Activated T-helper 1 cell treated with anti-CD3 and anti-CD28 coated beads, Interleukin-2, amount 50 U/mL, for 16 hours (primary cell): ENCODE results near the gene SDHC.
"Not testable (repeated sequence)": the region's sequence is repeated elsewhere in the genome, so short reads cannot be mapped to it uniquely, and the experiment has no call there.

Source experiments
- DNase-seq, 2 donors: peaks; one replicate each; pipeline ENCODE4 v3.0.0-alpha.2; 2020; ENCODE audit warnings: low read depth in 1 of 2, low spot score in 1 of 2

SDHC gene

GRCh38 chr1:161382214-161383019 lies 68.2 kb downstream of the SDHC start:
- no peak for DNase-seq

DNA sequence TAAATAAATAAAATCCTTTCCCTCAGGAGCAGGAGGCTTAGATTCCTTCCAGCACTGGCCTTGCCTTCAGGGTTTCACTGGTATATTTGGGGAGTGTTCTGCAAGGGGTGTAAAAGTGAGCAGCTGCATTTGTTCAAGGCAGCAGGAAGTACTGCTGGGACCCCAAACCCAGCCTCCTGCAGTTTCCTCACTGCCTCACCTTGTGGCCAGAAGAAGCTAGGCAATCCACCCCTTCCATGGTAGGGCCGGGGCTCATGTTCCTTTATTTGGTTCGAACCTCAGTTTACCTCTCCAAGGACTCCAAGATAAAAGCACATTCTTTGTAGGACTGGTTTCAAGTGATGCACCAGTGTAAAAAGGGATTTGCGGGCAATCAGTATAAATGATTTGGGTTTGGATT lies 74.5 kb downstream of the SDHC start:
- no peak for DNase-seq

DNA sequence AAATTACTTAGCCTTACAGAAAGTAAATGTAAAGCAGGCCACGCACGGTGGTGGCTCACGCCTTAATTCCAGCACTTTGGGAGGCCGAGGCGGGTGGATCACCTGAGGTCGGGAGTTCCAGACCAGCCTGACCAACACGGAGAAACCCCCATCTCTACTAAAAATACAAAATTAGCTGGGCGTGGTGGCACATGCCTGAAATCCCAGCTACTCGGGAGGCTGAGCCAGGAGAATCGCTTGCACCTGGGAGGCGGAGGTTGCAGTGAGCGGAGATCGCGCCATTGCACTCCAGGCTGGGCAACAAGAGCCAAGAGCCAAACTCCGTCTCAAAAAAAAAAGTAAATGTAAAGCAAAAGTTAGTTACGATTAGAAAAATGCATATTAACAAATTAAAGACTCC lies 75.0 kb downstream of the SDHC start:
- DNase-seq: not testable (repeated sequence)

DNA sequence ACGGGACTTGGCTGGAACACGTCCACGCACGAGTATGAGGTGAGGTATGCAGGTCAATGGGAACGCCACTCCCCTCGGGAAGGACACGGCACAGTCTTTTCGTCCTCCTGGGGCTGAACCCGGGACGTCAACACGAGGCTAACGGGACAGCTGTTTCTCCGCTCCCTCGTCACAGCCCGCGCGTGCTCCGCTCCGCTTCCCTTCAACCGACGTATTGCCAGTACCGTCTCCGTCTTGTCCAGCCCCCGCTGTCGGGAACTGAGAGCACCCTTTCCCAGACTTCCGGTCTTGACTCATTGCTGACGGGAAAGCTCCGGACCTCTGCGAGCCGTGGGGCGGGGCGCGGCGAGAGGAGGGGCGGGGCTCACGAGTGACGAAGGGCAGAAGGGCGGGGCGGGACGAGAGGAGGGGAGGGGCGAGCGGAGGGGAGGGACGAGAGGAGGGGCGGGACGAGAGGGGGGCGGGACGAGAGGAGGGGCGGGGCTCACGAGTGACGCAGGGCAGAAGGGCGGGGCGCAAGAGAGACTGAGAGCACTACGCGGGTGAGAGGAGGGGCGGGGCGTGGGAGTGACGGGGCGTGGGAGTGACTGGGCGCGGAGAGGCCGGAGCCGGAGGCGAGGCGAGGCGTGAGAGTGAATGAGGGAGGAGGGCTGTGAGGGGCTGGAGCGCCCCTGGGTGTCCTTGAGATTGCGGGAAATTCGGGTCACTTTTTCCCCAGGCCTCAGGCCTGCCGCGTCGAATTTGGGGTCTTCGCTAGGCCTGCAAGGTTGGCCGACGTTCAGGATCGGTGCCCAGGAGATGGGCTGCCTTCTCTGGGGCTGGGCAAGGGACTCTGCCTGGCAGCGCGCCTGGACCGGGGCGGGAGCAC lies 75.7 kb downstream of the SDHC start:
- DNase-seq: peak; percentile 84 to 91

DNA sequence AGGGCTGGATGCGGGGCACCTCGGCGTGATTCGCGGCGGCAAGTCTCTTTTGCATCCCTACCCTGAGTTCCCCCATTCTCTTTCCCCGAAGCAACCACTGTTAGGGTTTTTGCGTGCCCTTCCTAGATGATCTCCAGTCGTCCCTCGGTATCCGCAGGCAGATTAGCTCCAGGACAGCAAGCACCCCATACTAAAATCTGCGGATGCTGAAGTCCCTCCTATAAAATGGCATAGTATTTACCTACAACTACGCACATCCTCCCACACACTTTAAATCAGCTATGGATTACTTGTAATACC lies 76.3 kb downstream of the SDHC start:
- no peak for DNase-seq

DNA sequence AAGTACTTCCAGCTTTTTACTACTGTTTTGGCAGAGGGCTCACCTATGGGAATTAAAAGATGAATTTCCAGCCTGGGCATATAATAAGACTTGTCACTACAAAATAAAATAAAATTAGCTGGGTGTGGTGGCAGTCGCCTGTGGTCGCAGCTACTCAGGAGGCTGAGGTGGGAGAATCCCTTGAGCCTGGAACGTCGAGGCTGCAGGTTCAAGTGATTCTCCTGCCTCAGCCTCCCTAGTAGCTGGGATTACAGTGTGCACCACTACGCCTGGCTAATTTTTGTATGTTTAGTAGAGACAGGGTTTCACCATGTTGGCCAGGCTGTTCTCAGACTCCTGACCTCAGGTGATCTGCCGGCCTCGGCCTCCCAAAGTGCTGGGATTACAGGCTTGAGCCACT lies 77.0 kb downstream of the SDHC start:
- not testable (repeated sequence) for DNase-seq

DNA sequence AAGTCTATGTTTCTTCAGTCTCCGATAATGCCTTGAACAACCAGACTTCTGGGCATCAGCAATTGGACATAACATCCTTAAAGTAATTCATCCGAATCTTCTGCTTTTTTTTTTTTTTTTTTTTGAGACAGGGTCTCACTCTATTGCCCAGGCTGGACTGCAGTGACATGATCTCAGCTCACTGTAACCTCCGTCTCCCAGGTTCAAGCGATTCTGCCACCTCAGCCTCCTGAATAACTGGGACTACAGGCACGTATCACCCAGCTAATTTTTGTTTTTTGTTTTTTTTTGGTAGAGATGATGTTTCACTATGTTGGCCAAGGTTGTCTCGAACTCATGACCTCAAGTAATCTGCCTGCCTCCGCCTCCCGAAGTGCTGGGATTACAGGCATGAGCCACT lies 77.4 kb downstream of the SDHC start:
- DNase-seq: no peak

DNA sequence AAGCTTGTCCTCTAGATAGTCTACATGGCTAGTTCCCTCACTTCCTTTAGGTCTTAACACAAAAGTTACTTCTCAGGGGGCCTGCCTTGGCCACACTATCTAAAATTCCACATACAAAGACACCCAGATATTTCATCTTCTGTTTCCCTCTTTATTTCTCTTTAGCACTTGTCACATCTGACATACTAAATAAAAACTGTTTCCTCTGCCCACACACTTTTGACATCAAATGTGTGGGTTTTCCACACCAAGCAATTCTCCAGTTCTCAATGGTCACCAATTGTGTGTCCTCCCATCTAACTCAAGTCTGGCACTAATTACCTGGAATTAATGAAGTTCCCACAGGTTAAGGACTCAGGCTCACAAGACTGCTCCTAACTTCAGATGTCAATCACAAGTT lies 79.0 kb downstream of the SDHC start:
- DNase-seq: no peak

GRCh38 chr1:161397038-161397437 lies 82.9 kb downstream of the SDHC start:
- DNase-seq: not testable (repeated sequence)

GRCh38 chr1:161398900-161399256 lies 84.7 kb downstream of the SDHC start:
- no peak for DNase-seq

DNA sequence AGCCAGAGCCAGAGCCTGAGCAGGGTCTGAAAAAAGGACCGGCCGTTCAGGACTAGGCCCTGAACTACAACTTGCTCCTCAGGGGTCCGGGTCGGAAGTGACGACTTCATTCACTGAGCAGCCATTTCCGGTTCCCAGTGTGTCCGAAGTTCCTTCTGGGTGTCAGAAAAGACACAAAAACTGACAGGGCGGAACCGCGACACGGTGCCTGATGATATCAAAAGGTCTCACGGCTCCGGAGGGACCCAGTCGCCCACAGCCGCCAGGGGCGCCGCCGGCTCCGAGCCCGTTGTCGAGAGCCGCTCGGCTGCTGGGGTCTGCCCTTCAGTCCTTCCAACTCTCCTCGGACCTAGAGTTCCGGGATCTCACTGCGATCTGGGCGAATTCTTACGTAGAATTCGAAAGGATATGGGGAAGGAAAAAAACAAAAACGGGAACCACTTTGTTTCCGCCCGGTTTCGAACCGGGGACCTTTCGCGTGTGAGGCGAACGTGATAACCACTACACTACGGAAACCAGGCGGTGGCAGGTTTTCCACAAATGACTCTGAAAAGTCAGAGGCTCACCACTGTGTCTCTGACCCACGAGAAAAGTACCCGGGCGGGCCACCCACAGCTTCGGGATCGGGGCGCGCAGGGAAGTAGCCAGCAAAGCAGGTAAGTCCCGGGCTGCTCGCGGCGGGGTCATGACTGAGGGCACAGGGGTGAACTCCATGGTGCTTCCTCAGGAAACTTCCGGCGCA lies 85.2 kb downstream of the SDHC start:
- peak; percentile 86 to 92 for DNase-seq

DNA sequence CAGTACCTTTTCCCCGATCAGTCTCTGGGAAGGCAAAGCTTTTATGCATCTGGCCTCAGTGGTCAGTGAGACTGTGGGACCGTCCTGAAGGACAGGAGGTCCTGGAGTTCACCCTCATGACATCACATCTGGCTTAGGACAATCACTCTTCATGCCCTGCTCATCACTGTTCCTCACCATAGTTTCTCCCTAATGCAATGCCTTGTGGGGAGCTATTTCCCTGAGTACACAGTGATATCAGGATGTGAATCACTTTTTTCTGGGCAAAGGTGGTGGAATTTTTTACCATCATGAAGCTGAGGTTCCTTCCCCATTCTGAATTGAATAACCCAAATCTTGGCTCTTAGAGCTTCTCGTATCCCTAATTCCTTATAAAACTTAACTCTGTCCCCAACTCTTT lies 88.3 kb downstream of the SDHC start:
- no peak for DNase-seq

GRCh38 chr1:161404051-161404597 lies 89.9 kb downstream of the SDHC start:
- DNase-seq: no peak

DNA sequence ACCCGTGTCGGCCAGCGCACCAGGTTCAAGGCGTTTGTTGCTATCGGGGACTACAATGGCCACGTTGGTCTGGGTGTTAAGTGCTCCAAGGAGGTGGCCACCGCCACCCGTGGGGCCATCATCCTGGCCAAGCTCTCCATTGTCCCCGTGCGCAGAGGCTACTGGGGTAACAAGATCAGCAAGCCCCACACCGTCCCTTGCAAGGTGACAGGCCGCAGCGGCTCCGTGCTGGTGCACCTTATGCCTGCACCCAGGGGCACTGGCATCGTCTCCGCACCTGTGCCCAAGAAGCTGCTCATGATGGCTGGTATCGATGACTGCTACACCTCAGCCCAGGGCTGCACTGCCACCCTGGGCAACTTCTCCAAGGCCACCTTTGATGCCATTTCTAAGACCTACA lies 92.4 kb downstream of the SDHC start:
- DNase-seq: not testable (repeated sequence)

DNA sequence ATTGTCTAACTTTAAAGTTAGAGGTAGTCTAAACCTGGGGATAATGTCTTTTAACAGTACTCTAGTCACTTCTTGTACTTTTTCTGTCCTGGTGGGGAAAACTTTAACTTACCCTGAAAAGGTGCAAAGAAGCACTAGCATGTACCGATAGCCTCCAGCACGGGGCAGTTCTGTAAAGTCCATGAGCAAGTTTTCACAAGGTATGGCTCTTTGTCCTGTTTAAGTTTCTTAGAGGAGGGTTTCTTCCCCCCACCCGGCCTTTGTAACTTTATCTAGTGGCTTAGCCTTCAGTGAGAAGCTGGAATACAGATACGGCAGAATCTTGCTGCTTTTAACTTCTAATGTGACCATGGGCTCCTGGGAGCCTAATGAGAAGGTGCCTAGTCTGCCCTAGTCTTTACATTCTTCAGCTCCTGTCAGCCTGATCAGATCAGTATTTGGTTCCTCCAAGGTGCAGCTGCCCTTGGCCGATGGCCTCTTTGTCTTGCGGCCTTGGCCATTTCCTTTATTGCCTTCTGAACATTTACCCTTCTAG lies 93.3 kb downstream of the SDHC start:
- no peak for DNase-seq

DNA sequence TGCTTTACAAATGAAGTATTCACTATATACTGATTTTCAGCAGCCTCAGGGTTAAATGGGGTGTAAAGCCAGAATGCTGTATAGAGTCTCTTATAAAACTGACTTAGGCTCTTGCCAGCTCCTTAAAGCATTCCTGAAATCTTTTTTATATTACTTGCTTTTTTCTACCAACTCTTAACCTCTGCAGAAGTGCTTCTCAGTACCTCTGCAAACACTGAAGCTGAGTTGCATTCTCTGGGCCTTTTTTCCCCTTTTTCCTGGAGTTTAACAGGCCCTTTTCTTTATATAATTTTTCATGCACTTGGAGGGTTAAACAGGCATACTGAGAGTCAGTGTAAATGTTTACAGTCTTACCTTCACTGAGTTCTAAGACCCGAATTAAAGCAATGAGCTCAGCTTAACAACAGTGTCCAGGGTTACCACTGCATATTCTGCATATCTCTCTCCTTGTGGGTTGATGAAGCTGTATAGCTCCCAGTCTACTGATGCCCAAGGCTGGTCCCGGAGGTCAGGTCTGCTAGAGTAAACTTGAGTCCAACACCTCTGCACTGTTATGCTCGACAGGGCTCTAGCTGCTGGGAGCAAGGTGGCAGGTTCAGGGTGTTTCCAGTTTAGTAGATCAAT lies 94.4 kb downstream of the SDHC start:
- DNase-seq: no peak

GRCh38 chr1:161409848-161410635 lies 95.9 kb downstream of the SDHC start:
- not testable (repeated sequence) for DNase-seq

DNA sequence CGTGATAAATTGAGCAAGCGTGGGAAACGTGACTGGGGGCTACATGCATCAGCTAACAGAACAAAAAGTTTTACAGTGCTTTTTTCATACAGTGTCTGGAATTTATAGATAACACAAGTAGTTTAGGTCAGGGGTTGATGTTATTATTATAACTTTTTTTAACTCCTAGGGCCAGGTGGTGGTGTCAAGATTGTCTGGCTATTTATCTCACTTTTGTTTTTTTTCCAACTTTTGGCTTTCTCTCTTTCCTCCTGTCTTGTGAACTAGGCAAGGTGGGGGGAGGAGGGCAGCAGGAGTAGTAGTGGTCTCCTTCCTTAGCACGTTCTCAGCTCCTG lies 96.4 kb downstream of the SDHC start:
- DNase-seq: not testable (repeated sequence)
